ENCODE results near the gene MAEA.

The MAEA gene

DNA sequence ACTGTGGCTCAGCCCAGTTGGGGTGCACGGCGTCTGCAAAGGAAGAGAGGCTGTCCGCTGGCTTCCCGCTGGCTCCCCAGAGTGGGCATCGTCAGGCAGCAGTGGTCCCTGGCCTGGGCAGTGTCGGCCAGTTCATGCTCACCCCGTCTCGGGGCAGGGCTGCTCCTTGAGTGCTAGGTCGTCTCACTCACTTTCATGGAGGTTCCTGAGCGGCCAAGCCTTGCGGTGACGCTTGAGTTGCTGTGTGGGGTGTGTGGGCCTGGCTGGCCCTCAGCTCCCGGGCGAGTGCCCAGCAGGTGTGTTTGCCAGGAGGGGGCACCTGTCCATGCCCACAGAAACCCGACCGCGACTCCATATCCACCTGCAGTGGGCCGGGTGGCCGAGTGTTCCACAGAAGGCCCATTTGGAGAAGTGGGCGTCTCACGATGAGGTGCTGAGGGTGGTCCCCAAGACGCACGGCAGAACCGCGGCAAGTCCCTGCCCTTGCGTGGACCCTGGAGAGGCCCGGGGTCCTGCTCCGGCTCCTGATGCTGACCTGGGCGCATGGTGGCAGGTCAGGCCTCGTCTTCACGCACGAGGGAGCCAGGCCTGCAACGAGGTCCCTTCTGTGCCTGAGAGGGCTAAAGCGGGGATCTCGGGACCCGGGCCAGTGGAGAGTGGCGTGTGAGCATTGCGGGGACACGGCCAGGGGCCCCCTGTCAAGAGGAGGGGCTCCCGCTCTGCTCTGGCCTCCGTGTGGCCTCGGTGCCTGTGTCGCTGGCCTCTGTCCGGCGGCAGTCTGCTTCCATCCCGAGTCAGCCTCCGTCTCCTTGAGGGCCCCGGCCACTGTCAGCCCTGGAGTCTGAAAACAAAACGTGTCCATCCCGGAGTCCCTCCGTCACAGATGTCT, 38.8 kb downstream of the MAEA start:
- Histone ChIP-seq H3K9me2 (ENCODE audit: low read depth, low read length) (no peaks in the 10 kb centered on the region), H3K27me3 (ENCODE audit: insufficient read depth, low read length) (no peaks in the 10 kb centered on the region), H3K27ac (ENCODE audit: low read depth, low read length, poor library complexity, severe bottlenecking) (no peak overlapping the region), H3K4me2 (ENCODE audit: low read length) (no peak overlapping the region), H3K4me1 (ENCODE audit: insufficient read depth, low read length, severe bottlenecking) (no peaks in the 10 kb centered on the region), H3K9me3 (ENCODE audit: low read length) (no peaks in the 10 kb centered on the region), H3K36me3 (ENCODE audit: insufficient read depth, low read length) (0 out of 2 replicates have a peak, but pooled peaks cover 3% of the 10 kb centered on the region), H3K4me3 (ENCODE audit: low read depth, low read length, poor library complexity, severe bottlenecking) (no peak overlapping the region), H3K79me2 (ENCODE audit: insufficient read depth, low read length) (no peaks in the 10 kb centered on the region), H3K9ac (ENCODE audit: low read length) (no peak overlapping the region), H4K20me1 (ENCODE audit: insufficient read depth, low read length) (no peaks in the 10 kb centered on the region), H3F3A (ENCODE audit: insufficient read depth, low read length) (no peaks in the 10 kb centered on the region), H2AFZ (ENCODE audit: low read length) (no peak overlapping the region)
- TF ChIP-seq EZH2 (IDR thresholded peaks at IDR 0.05; ENCODE audit: borderline replicate concordance, low read length), result no peak
- TF ChIP-seq, protein P1, sequence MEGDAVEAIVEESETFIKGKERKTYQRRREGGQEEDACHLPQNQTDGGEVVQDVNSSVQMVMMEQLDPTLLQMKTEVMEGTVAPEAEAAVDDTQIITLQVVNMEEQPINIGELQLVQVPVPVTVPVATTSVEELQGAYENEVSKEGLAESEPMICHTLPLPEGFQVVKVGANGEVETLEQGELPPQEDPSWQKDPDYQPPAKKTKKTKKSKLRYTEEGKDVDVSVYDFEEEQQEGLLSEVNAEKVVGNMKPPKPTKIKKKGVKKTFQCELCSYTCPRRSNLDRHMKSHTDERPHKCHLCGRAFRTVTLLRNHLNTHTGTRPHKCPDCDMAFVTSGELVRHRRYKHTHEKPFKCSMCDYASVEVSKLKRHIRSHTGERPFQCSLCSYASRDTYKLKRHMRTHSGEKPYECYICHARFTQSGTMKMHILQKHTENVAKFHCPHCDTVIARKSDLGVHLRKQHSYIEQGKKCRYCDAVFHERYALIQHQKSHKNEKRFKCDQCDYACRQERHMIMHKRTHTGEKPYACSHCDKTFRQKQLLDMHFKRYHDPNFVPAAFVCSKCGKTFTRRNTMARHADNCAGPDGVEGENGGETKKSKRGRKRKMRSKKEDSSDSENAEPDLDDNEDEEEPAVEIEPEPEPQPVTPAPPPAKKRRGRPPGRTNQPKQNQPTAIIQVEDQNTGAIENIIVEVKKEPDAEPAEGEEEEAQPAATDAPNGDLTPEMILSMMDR (IDR thresholded peaks at IDR 0.05; ENCODE audit: low read length), result no peak

DNA sequence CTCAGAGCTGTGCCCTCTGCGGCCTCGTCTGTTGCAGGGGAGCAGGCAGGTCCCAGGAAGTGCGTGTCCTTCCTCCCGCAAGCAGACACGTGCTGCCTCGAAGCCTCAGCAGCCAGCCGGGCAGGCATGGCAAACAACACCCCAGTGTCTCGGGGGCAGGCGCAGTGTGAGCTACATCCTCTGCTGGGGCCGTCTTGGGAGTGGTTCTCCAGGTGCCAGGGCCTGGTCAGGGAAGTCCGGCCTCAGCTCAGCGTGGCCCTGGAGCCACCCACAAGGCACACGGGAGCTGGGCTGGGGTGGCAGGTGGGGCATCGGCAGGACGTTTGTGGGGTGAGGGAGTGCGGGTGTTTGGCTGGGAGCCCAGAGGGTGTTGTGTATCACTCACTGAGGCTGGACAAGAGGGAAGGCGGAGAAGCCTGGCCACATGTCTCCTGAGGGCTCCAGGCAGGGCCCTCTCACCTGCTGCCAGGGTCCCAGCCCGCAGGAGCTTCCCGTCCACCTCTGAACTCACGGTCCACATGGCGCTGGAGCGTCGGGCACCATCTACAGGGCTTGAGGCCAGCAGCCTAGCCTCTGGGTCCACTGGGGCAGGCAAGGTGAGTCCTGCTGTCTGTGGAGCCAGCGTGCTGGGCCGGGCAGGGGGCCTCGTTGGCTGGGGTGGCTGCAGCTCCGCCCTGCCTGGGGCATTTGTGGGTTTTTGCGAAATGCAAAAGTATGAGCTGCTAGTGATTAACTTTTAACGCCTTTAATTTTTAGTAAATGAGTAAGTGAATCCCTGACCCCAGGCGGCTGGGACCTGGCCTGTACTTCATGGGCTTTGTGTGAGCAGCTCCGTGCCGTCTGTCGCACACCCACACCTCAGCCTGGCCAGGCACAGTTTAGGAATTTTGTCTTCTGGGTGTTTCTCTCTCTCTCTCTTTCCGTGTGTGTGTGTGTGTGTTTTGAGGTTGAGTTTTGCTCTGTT, 40.0 kb downstream of the MAEA start:
- Histone ChIP-seq H3K79me2 (ENCODE audit: insufficient read depth, low read length) (no peaks in the 10 kb centered on the region), H3K4me3 (ENCODE audit: low read depth, low read length, poor library complexity, severe bottlenecking) (no peak overlapping the region), H2AFZ (ENCODE audit: low read length) (no peak overlapping the region), H3K36me3 (ENCODE audit: insufficient read depth, low read length) (no peaks in the 10 kb centered on the region), H3K4me1 (ENCODE audit: insufficient read depth, low read length, severe bottlenecking) (no peaks in the 10 kb centered on the region), H3K27ac (ENCODE audit: low read depth, low read length, poor library complexity, severe bottlenecking) (no peak overlapping the region), H4K20me1 (ENCODE audit: insufficient read depth, low read length) (no peaks in the 10 kb centered on the region), H3K9me3 (ENCODE audit: low read length) (no peaks in the 10 kb centered on the region), H3K9me2 (ENCODE audit: low read depth, low read length) (no peaks in the 10 kb centered on the region), H3K9ac (ENCODE audit: low read length) (no peak overlapping the region), H3K27me3 (ENCODE audit: insufficient read depth, low read length) (no peaks in the 10 kb centered on the region), H3F3A (ENCODE audit: insufficient read depth, low read length) (no peaks in the 10 kb centered on the region), H3K4me2 (ENCODE audit: low read length) (no peak overlapping the region)
- TF ChIP-seq EZH2 (IDR thresholded peaks at IDR 0.05; ENCODE audit: borderline replicate concordance, low read length), result no peak
- TF ChIP-seq, protein P1 (IDR thresholded peaks at IDR 0.05; ENCODE audit: low read length), result no peak

DNA sequence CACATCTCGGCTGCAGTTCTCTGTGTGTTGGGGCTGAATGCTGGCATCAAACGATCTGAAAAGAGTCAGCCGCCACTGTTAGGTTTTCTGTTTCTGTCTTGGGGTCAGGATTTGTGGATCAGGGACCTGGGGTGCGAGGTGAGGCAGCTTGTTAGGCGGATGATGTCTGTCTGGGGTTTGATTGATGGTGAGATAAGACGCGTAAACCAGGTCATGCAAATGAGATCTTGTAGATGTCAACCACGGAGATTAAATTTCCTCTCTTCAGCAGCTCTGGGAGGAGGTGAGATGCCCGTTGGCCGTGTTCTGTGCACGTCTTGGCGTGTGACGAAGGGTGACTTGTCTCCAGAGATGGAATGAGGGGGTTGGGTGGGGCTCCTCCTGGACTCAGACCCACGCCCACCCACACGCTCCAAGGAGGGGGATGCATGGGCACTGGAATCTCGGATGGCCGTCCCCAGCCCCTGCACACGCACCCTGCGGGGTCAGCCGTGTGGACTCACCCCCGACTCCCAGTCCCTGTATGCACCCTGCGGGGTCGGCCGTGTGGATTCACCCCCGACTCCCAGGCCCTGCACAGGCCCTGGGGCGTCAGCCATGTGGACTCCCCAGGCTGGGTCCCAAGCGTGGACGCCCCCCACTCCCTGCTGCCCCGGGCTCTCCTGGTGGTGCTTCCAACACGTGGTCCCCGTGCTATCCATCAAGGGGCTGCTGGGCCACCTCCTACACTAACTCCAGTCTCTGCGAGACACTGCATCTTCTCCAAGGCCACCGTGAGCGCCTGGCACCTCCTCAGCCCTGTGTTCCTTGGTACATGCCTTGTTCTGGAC, 41.3 kb downstream of the MAEA start:
- Histone ChIP-seq H3K79me2 (ENCODE audit: insufficient read depth, low read length) (no peaks in the 10 kb centered on the region), H3K9me2 (ENCODE audit: low read depth, low read length) (no peaks in the 10 kb centered on the region), H3K9me3 (ENCODE audit: low read length) (no peaks in the 10 kb centered on the region), H4K20me1 (ENCODE audit: insufficient read depth, low read length) (no peaks in the 10 kb centered on the region), H3K36me3 (ENCODE audit: insufficient read depth, low read length) (peaks cover under 1% of the 10 kb centered on the region; the same call in 1 of the 2 replicates), H3K27me3 (ENCODE audit: insufficient read depth, low read length) (no peaks in the 10 kb centered on the region), H3K27ac (ENCODE audit: low read depth, low read length, poor library complexity, severe bottlenecking) (no peak overlapping the region), H3K9ac (ENCODE audit: low read length) (no peak overlapping the region), H3K4me2 (ENCODE audit: low read length) (no peak overlapping the region), H3F3A (ENCODE audit: insufficient read depth, low read length) (no peaks in the 10 kb centered on the region), H2AFZ (ENCODE audit: low read length) (no peak overlapping the region), H3K4me1 (ENCODE audit: insufficient read depth, low read length, severe bottlenecking) (no peaks in the 10 kb centered on the region), H3K4me3 (ENCODE audit: low read depth, low read length, poor library complexity, severe bottlenecking) (no peak overlapping the region)
- TF ChIP-seq EZH2 (IDR thresholded peaks at IDR 0.05; ENCODE audit: borderline replicate concordance, low read length), result no peak
- TF ChIP-seq, protein P1 (IDR thresholded peaks at IDR 0.05; ENCODE audit: low read length), result no peak

Data from OCI-LY1 (cell line).